Kidney epithelial cell (primary cell): ENCODE results near the gene BTBD2. TPM values are rescaled to one million over a fixed set of nuclear protein-coding genes. Genes with fewer than 3 reads are reported as not detected.
A peak's percentile ranks its signal among the peaks of the same experiment; 100 is the strongest.

ENCODE experiments used
- DNase-seq: peaks from one replicate; pipeline ENCODE4 v3.0.0-alpha.2; 2010; ENCODE audit warnings: low read depth
- H3K27me3 ChIP-seq: 2 replicates; pipeline ENCODE4 v1.6.0; 2011; ENCODE audit warnings: low read length; ENCODE audit not compliant: control insufficient read depth, insufficient read depth
- H3K36me3 ChIP-seq: 2 replicates; pipeline ENCODE4 v1.5.1; 2011; ENCODE audit warnings: low read length; ENCODE audit not compliant: control insufficient read depth, insufficient read depth
- H3K4me3 ChIP-seq: 2 replicates; pipeline ENCODE4 v1.5.1; 2011; ENCODE audit warnings: low read depth, mild to moderate bottlenecking, control low read depth, low read length
- total RNA-seq: library from RNA; depleted of rRNA; stranded (reverse); fragments of >200 nt; gene quantifications from 2 replicates; pipeline ENCODE4 v1.2.3, GENCODE V29; 2015
- TF ChIP-seq, protein P1 (sequence below): IDR thresholded peaks from 2 replicates; pipeline ENCODE4 v1.5.1; 2011; ENCODE audit warnings: mild to moderate bottlenecking, moderate library complexity, low read length, control low read depth, inconsistent platforms; ENCODE audit not compliant: insufficient read depth, poor library complexity, severe bottlenecking

The BTBD2 gene
- total RNA-seq, 1 donor from 2014 or later: 51.3 TPM

DNA sequence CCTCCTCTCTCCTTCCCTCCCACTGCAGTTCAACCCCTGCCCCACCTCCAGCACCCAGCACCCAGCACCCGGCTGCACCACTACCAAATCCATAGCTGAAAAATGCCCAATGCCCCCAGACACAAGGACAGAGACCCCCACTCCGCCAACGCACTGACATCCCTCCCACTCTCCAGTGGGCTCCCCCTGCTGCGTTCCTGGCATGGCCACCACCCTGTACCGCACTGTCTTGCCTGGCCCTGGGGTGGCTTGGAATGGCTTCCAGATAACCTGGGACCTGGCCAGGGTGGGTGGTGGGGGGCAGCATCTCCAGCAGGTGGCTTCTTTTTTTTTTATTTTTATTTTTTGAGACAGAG is 41.3 kb upstream of the BTBD2 start:
- no peaks in the 10 kb centered on the region for H3K36me3 ChIP-seq
- TF ChIP-seq, protein P1, sequence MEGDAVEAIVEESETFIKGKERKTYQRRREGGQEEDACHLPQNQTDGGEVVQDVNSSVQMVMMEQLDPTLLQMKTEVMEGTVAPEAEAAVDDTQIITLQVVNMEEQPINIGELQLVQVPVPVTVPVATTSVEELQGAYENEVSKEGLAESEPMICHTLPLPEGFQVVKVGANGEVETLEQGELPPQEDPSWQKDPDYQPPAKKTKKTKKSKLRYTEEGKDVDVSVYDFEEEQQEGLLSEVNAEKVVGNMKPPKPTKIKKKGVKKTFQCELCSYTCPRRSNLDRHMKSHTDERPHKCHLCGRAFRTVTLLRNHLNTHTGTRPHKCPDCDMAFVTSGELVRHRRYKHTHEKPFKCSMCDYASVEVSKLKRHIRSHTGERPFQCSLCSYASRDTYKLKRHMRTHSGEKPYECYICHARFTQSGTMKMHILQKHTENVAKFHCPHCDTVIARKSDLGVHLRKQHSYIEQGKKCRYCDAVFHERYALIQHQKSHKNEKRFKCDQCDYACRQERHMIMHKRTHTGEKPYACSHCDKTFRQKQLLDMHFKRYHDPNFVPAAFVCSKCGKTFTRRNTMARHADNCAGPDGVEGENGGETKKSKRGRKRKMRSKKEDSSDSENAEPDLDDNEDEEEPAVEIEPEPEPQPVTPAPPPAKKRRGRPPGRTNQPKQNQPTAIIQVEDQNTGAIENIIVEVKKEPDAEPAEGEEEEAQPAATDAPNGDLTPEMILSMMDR: no peak
- no peaks in the 10 kb centered on the region for H3K27me3 ChIP-seq
- no peak overlapping the region for H3K4me3 ChIP-seq
- no peak for DNase-seq

DNA sequence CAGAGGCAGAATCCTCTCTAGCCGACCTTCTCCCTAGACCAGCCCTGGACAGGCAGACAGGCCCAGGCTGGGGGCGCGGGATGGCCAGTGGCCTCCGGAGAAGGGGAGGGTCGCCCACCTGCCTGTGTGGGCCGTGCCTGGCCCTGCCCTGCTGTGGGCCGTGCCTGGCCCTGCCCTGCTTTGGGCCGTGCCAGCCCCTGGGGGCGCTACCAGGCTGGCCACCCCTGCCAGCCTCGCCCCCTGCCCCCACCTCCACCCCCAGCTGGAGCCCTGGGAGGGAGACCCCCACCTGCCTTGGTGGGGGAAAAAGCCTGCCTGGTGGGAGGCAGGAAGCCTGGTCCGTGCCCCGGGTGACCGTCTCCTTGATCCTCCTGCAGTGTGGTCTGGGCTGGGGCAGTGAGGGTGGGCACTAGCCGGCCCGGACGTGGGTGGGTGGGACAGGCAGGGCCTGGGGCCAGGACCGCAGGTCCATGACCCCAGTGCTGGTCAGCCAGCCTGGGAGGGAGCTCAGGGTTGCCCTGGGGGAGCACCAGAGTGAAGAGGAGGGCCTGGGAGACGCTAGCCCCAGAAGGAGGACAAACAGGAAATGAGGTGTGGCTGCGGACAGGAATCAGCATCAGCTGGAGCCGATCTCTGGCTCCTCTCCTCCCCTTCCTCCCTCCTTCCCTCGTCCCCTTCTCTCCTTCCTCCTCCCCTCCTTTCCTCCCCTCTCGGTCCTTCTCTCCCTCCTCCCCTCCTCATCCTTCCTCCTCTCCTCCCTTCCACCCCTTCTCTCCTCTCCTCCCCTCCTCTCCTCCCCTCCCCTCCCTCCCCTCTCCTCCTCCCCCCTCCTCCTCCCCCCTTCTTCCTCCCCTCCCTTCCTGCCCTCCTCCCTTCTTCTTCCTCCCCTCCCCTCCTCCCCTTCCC is 40.7 kb upstream of the BTBD2 start:
- Histone ChIP-seq H3K36me3 (no peaks in the 10 kb centered on the region), H3K4me3 (peak overlapping the region; percentile 6), H3K27me3 (no peaks in the 10 kb centered on the region)
- TF ChIP-seq, protein P1: peak; percentile 16
- no peak for DNase-seq

DNA sequence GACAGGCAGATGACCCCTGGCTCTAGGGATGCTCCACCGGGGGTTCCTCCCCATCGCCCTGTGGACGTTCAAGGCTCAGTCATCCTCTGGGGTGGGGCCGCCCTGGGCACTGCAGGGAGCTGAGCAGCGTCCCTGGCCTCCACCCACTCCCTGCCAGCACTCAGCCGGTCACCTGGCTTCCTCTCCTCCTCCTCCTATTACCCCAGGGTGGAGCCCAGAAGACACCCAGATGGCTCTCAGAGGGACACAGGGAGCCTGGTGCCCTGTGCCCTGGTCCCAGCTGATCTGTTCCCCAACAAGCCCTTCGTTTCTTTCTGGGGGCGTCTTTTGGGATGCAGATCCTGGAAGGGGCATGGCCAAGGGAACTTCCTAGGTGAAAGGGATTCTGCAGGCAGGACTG is 39.2 kb upstream of the BTBD2 start:
- TF ChIP-seq, protein P1: no peak
- no peaks in the 10 kb centered on the region for H3K36me3 ChIP-seq
- no peak overlapping the region for H3K4me3 ChIP-seq
- H3K27me3 ChIP-seq: no peaks in the 10 kb centered on the region
- no peak for DNase-seq

DNA sequence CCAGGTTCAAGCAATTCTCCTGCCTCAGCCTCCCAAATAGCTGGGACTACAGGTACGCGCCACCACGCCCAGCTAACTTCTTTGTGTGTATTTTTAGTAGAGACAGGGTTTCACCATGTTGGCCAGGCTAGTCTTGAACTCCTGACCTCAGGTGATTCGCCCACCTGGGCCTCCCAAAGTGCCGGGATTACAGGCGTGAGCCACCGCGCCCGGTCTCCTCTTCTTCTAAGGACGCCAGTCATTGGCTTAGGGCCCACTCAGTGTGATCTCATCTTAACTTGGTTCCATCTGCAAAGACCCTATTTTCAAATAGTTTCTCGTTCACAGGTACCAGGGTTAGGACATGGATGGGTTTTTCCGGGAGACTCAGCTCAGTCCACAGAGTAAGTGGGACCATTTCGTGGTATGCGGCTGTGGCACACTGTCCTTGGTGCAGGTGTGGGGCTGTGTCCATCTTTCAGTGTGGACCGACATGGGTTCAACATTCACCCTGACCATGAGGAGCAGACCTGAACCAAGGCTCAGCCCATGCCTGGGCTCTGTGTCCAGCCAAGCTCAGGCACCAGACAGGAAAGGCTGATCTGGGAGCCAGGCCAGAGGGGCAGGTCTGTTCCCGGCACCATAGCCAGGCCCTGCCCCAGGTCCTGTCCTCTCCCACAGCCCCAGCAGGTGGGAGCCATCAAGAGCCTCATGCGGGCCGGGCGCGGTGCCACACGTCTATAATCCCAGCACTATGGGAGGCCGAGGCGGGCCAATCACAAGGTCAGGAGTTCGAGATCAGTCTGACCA is 38.3 kb upstream of the BTBD2 start:
- TF ChIP-seq, protein P1: no peak
- no peak overlapping the region for H3K4me3 ChIP-seq
- H3K36me3 ChIP-seq: no peaks in the 10 kb centered on the region
- DNase-seq: no peak
- H3K27me3 ChIP-seq: no peaks in the 10 kb centered on the region

DNA sequence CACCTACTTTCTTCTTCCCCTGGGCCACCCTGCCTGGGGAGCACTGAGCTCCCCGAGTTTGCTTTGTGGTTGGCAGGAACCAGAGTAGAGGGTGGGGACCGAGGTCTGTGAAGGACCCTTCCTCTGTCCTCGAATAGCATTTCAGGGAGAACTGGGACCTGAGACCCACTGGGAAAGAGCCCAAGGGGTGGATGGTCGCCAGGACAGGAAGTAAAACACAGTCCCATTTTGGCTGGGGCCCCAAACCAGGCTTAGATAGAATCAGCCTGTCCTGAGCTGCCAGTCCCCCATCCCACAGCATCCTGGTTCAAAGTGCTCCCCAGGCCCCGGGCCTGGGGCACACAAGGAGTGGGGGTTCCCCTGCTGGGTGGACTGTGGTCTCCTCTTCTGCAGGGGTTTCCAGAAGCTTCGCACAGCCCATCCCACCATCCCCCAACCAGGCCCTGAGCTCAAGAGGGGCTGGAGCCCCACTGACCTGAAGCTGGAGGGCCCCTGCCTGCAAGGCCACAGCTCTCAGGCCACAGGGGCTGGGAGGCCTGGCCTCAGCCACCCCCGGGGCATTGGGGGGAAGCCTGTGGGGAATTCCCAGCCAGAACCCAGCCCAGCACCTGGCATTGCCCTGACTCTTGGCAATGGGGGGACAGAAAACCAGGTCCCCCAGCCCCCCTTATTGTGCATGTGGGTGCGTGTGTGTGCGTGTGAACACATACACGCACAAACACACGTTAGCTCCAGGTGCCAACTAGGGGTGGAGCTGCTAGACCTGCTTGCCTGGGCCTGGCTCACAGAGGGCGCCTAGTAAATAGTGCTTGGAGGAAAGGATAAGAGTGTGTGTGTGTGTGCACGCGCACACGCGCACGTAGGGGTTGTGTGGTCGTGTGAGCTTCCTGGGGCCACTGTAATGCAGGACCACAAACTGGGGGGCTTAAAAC is 36.5 kb upstream of the BTBD2 start:
- TF ChIP-seq, protein P1: no peak
- Histone ChIP-seq H3K27me3 (no peaks in the 10 kb centered on the region), H3K36me3 (peaks cover 2% of the 10 kb centered on the region), H3K4me3 (no peak overlapping the region)
- DNase-seq: no peak
